Putamen (tissue), 1 donor: Measurements from ENCODE around the gene FAM209B.
"Not testable (repeated sequence)": the region's sequence is repeated elsewhere in the genome, so short reads cannot be mapped to it uniquely, and the experiment has no call there.

Experiments used
- DNase-seq: peaks from one replicate; pipeline ENCODE4 v3.0.0-alpha.2; 2016; ENCODE audit warnings: low spot score

The FAM209B gene

GRCh38 chr20:56532946-56533345 is at the start of gene FAM209B:
TSS of gene FAM209B (plus strand) at chr20:56533246. CDS start at chr20:56533342, 96 bp downstream.
- DNase-seq, result not testable (repeated sequence)

GRCh38 chr20:56483970-56484369 is 49.1 kb upstream of the FAM209B start:
- DNase-seq, result no peak

DNA sequence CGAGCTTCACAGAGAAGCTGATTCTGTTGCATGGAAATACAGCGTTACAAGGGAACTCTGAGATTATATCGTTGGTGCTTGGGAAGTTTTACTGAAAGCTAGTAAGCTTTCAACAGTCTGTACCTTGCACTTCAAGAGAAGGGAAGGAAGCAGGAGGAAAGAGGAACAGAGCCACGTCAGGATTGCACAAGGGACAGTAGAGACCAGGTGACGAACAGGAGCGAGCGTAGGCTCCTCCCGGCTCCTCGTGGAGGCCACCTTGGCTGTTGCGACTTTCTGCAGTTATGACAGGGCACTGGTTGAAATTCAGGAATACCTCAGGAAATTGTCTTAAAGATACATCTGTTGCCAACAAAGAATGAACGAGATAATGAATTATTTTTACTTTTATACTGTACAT is 45.8 kb upstream of the FAM209B start:
- DNase-seq, result no peak

DNA sequence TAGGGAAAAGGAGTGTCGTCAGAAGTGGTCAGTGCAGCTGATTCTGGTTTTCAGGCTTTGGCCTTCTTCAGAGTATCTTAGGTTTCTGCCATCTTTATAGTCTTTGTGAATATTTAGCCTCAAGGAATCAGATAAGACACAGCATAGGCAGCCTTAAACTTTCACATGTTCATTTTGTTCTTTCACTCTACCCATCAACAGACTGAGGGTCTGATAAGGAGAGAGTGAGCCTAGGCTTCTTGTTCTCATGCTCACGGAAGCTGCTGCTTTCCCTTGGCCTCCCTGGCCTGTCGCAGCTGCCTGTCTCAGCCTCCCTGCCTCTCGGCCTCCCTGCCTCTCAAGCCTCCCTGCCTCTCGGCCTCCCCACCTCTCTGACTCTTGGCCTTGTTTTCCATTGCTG is 44.5 kb upstream of the FAM209B start:
- DNase-seq, result no peak

GRCh38 chr20:56501116-56501515 is 31.9 kb upstream of the FAM209B start:
- no peak for DNase-seq

DNA sequence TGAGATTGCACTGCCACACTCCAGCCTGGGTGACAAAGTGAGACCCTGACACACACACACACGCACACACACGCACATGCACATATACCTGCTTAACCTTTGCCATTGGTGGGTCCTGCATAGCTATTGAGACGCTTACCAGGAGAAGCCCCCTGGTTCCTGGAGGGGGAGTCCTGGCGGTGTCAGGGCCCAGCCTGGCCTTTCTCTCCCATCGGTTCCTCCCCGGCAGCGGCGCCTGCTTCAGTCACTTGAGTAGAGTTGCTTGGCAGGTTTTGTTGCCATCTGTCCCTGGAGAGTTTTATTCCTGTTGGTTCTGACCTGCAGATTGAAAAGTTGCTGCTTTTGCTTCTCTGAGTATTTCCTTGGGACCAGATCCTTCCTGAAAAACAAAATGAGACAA is 29.1 kb upstream of the FAM209B start:
- no peak for DNase-seq

- DNase-seq, result no peak
Observed at GRCh38 chr20:56504373-56505005, 28.6 kb upstream of the FAM209B start.

DNA sequence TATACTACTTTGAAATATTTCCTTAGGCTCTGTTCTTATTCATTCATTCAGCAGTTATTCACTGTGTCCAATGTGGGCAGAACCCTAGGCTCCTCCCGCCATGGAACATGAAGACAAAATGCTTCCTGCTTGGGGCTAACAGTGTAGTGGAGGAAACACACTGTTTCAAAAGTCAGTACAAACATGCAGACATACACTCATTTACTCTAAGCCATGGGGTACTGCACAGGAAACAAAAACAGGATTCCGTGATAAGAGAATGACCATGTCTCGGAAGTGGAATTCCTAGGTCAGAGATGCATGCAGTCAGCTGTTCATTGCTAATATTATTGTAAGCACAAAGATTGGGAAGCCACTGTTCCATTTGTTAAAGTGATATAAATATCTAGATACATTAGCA is 26.9 kb upstream of the FAM209B start:
- no peak for DNase-seq

- no peak for DNase-seq
Observed at GRCh38 chr20:56511926-56512325, 21.1 kb upstream of the FAM209B start.

DNA sequence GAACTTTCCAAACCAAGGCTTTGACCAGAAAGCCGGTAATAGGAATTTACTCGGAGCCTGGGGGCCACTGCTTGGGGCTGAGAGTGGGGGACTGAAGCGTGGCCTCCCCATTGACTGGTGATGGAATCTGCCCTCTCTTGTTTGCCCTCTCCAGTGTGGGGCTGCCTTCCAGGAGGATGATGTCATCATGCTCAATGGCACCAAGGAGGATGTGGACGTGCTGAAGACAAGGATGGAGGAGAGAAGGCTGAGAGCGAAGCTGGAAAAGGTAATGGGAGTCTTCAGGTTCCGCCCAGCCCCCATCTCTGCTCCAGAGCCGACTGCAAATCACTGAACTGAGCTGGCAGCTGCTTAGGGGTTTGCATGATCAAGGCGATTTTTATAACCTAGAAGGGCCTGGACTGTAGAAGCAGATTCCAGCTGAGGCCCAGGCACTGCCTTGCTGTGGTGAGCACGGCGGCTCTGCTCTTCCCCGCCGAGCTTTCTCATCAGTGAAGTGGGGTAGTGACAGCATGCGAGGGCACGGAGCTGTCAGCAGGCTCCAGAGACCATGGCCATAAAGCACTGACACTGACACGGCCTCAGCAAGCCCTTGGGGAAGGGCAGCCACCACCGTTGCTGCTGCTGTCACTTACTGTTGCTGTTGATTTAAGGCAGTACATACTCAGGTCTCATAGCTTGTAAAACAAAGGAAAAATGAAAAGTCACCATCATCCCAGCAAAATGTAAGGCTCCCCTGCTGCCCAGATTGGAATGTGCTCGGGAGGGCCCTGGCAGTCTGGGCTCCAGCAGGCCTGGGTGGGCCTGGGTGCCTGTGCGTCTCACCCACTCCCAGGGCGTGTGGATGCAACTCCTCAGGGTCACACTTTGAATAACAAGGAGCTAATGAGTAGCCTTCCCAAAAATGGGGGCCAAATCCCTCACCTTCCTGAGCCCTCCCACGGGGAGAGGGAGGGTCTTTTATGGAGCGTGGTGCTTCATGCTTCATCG is 19.6 kb upstream of the FAM209B start:
- DNase-seq, result no peak

DNA sequence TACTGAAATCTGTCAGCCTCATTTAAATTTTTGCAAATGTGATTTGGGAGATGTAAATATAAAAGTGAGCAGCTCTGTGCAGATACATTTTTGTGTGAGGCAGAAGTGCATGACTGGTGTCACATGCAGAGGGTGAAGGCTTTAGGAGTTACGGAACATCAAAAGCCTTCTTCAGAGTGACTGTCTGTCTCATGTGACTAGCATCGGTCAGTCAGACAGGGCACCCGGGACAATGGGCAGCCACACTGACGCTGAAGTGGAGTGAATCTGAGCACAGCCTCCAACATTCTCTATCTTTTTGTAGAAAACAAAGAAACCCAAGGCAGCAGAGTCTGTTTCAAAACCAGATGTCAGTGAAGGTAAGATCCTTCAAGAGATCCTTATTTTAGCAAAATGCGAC is 16.4 kb upstream of the FAM209B start:
- peak; percentile 53 for DNase-seq

- no peak for DNase-seq
Observed at GRCh38 chr20:56517211-56517610, 15.8 kb upstream of the FAM209B start.

DNA sequence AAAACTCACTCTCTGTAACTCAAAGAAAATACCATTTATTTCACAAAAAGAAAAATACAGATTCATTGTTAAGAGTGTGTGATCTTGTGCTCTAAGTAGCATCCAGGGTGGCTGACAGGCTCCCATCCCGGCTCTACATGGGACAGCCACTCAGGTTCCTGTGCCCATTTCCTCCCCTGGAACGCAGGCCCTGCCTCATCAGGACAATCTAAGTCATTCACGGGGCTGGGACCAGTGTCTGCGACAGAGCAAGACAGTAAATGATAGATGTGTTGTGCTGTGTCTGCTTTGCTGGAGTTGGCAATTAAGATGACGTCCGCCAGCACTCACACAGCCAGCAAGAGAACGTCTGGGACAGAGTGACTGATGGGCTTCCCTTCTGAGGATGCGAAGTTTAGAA is 15.4 kb upstream of the FAM209B start:
- no peak for DNase-seq

DNA sequence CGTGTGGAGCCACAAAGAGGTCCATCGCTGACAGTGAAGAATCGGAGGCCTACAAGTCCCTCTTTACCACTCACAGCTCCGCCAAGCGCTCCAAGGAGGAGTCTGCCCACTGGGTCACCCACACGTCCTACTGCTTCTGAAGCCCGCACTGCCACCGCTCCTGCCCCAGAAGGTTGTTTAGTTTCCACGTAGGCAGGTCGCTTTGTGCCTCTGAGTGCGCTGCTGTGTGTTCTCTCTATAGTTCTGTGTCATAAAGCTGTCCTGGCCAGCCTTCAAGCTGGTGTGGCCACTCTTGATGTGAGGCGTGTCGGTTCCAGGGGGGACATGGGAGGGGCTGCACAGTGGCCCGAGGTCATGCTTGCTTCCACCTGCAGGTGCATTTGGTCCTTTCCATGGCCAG is 14.9 kb upstream of the FAM209B start:
- no peak for DNase-seq

- DNase-seq, result no peak
Observed at GRCh38 chr20:56518721-56519398, 14.2 kb upstream of the FAM209B start.

DNA sequence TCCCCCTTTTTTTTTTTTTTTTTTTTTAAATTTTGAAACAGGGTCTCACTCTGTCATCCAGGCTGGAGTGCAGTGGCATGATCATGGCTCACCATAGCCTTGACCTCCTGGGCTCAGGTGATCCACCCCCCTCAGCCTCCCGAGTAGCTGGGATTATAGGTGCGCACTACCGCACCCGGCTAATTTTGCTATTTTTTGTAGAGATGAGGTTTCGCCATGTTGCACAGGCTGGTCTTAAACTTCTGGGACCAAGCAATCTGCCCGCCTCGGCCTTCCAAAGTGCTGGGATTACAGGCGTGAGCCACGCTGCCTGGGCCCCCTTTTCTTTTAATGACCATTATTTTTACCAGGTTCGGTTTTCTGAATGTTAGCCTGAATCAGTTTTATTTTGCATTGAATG is 13.5 kb upstream of the FAM209B start:
- no peak for DNase-seq

DNA sequence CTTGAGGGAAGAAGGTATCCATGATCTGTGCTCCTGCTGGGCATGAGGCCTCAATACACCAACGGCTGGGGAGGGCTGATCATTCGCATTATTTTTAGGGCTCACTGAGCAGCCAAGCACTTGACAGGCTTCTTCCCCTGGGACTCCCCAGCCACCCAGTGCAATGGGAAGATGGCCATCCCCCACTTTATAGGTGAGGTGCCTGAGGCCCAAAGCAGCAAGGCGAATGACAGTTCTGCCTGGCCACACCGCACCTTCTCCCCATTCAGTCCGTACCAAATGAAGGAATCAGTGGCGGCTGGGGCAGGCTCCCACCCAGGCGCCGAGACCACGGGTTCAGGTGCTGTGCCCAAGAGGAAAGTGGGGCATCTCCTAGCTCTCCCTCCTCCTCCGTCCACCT is 12.9 kb upstream of the FAM209B start:
- DNase-seq, result no peak

- not testable (repeated sequence) for DNase-seq
Observed at GRCh38 chr20:56520746-56521354, 12.2 kb upstream of the FAM209B start.

DNA sequence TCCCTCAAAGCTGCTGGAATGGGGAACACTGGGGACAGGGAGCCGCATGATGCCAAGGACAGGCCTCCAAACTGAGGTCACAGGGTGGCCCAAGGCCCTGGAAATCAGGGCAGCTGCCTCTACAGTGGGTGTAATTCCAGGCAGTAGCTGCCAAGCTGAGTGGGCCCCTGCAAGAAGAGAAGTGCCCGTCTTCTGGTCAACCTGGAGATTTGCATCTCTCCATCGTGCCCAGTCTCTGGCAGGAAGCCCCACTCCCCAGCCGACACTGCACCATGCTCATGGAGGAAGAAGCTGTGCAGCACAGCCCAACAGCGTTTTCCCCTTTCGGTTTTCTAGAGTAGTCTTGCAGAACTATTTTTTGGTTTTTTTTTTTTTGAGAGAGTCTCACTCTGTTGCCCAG is 10.7 kb upstream of the FAM209B start:
- no peak for DNase-seq

DNA sequence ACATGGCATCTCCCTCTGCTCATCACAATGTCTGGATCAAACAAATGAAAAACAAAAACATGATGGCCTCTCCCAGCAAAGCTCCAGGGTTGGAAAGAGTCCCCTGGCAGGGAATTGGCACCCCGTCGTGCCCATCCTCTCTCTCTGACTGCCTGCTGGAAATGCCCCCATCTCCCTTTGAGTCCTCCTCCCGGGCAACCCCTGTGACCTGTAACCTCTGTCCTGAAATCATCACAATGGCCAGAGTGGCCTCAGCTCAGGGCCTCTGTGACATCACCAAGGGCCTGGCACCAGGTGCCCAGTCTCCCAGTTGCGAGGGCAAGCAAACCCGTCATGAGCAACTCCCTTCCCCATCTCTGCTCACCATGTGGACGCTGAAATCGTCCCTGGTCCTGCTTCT is 8.6 kb upstream of the FAM209B start, which contains the start of gene FAM209A:
FAM209A (plus strand) TSS at position 301 of the 400 bp plus-strand sequence; CDS start at position 366, 65 bp downstream.
- DNase-seq, result not testable (repeated sequence)

- no peak for DNase-seq
Observed at GRCh38 chr20:56527521-56527920, 5.5 kb upstream of the FAM209B start.

DNA sequence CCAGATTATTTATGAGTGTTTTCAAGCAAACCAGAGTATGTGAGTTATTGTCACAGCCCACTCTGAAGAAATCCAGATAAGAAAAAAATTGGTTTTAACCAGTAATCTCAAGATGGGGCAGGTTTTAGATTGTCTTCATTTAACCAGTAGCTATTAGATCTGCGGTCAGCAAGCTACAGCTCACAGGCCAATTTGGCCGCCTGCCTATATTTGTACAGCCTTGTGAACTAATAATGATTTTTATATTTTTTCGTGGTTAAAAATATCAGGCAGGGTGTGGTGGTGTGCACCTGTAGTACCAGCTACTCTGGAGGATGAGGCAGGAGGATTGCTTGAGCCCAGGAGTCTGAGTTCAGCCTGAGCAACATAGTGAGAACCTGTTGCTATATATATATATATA is 5.0 kb downstream of the FAM209B start:
- DNase-seq, result no peak
